GM12878 (cell line): ENCODE results near the gene ULBP2. TPM values are rescaled to one million over a fixed set of nuclear protein-coding genes. Genes with fewer than 3 reads are reported as not detected.

Experiments used
- ATAC-seq: fragments of 200-7000 bp; cut with Tn5 transposase; 3 replicates; pipeline ENCODE4 v1.9.1; 2020; ENCODE audit warnings: mild to moderate bottlenecking, moderate library complexity
- BruUV-seq: library from RNA; stranded (reverse); fragments of 400-500 nt; replicated peaks from 2 replicates; lab custom pipeline; 2021; lab: Mats Ljungman, UMichigan
- CTCF ChIA-PET: fragments of 300-600 bp; sonication (Branson Sonifier 250); formaldehyde crosslinking; extraction: SDS; loops from one replicate; lab custom pipeline; 2021; ENCODE audit warnings: inconsistent platforms; lab: Yijun Ruan, JAX
- POLR2A ChIA-PET: fragments of 350-600 bp; formaldehyde crosslinking; extraction: SDS; loops from one replicate; lab custom pipeline; 2021; ENCODE audit warnings: inconsistent platforms; lab: Charles Lee
- RAD21 ChIA-PET: fragments of 300-600 bp; sonication (Branson Sonifier 250); formaldehyde crosslinking; loops from one replicate; lab custom pipeline; 2023; ENCODE audit warnings: antibody characterized with exemption; ENCODE audit not compliant: unreplicated experiment; lab: Charles Lee
- SMC1A ChIA-PET: fragments of 300-600 bp; sonication (Branson Sonifier 250); formaldehyde crosslinking; loops from one replicate; lab custom pipeline; 2023; ENCODE audit not compliant: unreplicated experiment, uncharacterized antibody; lab: Charles Lee
- DNase-seq: peaks from one replicate; pipeline ENCODE4 v3.0.0-alpha.2; 2011; ENCODE audit warnings: low read depth, low spot score
- FAIRE-seq: peaks from 3 replicates; lab custom pipeline; 2011; peaks lifted over from hg19 to GRCh38; lab: Jason Lieb, UNC
- H2AFZ ChIP-seq: 2 replicates; pipeline ENCODE4 v1.6.0; 2011; ENCODE audit warnings: low read depth, low read length, control low read depth; ENCODE audit not compliant: control insufficient read depth
- H3K27ac ChIP-seq: 2 replicates; pipeline ENCODE4 v1.5.1; 2011; ENCODE audit warnings: control low read depth; ENCODE audit not compliant: control insufficient read depth, insufficient read depth
- H3K27me3 ChIP-seq, 2 experiments: replicated peaks in 1 of 2; 2 replicates each; pipeline versions ENCODE4 v1.6.0 to v1.6.1; 2011; ENCODE audit warnings: low read length in 1 of 2; ENCODE audit not compliant: control insufficient read depth in 2 of 2, insufficient read depth in 2 of 2
- H3K36me3 ChIP-seq, 2 experiments: 2 replicates each; pipeline ENCODE4 v1.5.1; 2011; ENCODE audit warnings: low read length in 1 of 2; ENCODE audit not compliant: control insufficient read depth in 2 of 2, insufficient read depth in 2 of 2
- H3K4me1 ChIP-seq: 2 replicates; pipeline ENCODE4 v1.6.1; 2011; ENCODE audit warnings: mild to moderate bottlenecking, low read length, moderate library complexity, mixed read lengths; ENCODE audit not compliant: control insufficient read depth, insufficient read depth
- H3K4me2 ChIP-seq: 2 replicates; pipeline ENCODE4 v1.6.0; 2011; ENCODE audit warnings: control low read depth; ENCODE audit not compliant: control insufficient read depth, insufficient read depth
- H3K4me3 ChIP-seq: fragments of 200-600 bp; sonication (generic); 2 replicates; pipeline ENCODE4 v1.5.1; 2016
- H3K79me2 ChIP-seq: 2 replicates; pipeline ENCODE4 v1.6.0; 2011; ENCODE audit warnings: low read length; ENCODE audit not compliant: control insufficient read depth, insufficient read depth
- H3K9ac ChIP-seq: 2 replicates; pipeline ENCODE4 v1.8.0; 2011; ENCODE audit warnings: low read length, control low read depth, mixed read lengths; ENCODE audit not compliant: control insufficient read depth, insufficient read depth
- H3K9me3 ChIP-seq: replicated peaks from 3 replicates; pipeline ENCODE4 v1.5.1; 2011; ENCODE audit warnings: mild to moderate bottlenecking, low read length; ENCODE audit not compliant: control insufficient read depth, insufficient read depth
- H4K20me1 ChIP-seq: 2 replicates; pipeline ENCODE4 v1.6.0; 2011; ENCODE audit not compliant: control insufficient read depth, insufficient read depth
- CBFB ChIP-seq: IDR thresholded peaks from 2 replicates; pipeline ENCODE4 v1.6.1; 2016; ENCODE audit warnings: antibody characterized with exemption, low read depth
- CREB1 ChIP-seq: IDR thresholded peaks from 2 replicates; pipeline ENCODE4 v1.6.1; 2012; ENCODE audit warnings: low read depth, mild to moderate bottlenecking, inconsistent platforms
- EP300 ChIP-seq, 2 experiments: fragments of 150-350 bp in 1 of 2; IDR thresholded peaks; 2 replicates each; pipeline ENCODE4 v1.6.1; 2011 to 2012; ENCODE audit warnings: low read depth in 2 of 2, low read length in 2 of 2, borderline replicate concordance in 1 of 2, improper control_type of control experiment in 1 of 2, inconsistent platforms in 1 of 2; ENCODE audit not compliant: control insufficient read depth in 1 of 2
- ETV6 ChIP-seq, 2 experiments: fragments of 450-650 bp in 1 of 2; IDR thresholded peaks in 1 of 2; conservative IDR thresholded peaks in 1 of 2; 2 replicates each; pipeline ENCODE4 v1.6.1; 2014; ENCODE audit warnings: antibody characterized with exemption in 1 of 2, borderline replicate concordance in 1 of 2, low read depth in 1 of 2, mild to moderate bottlenecking in 1 of 2, moderate library complexity in 1 of 2
- FOXM1 ChIP-seq: IDR thresholded peaks from 2 replicates; pipeline ENCODE4 v1.6.1; 2012; ENCODE audit warnings: low read depth, mild to moderate bottlenecking, inconsistent platforms, low read length, moderate library complexity
- IRF3 ChIP-seq: fragments of 450-650 bp; IDR thresholded peaks from 2 replicates; pipeline ENCODE4 v1.6.1; 2014; ENCODE audit warnings: mild to moderate bottlenecking
- JUNB ChIP-seq: IDR thresholded peaks from 2 replicates; pipeline ENCODE4 v1.6.1; 2016; ENCODE audit warnings: antibody characterized with exemption, mild to moderate bottlenecking
- KAT2A ChIP-seq: conservative IDR thresholded peaks from 2 replicates; pipeline ENCODE4 v1.6.1; 2011; ENCODE audit warnings: low read depth, low read length; ENCODE audit not compliant: control insufficient read depth
- MAX ChIP-seq: IDR thresholded peaks from 2 replicates; pipeline ENCODE4 v1.6.1; 2012; ENCODE audit warnings: low read depth, low read length, improper control_type of control experiment
- RELA ChIP-seq: fragments of 450-650 bp; IDR thresholded peaks from 2 replicates; pipeline ENCODE4 v1.8.0; 2014; ENCODE audit warnings: borderline replicate concordance; ENCODE audit not compliant: partially characterized antibody
- SRF ChIP-seq, 2 experiments: IDR thresholded peaks; 2 replicates each; pipeline ENCODE4 v1.6.1; 2011; ENCODE audit warnings: low read depth in 2 of 2, low read length in 2 of 2, mild to moderate bottlenecking in 1 of 2, moderate library complexity in 1 of 2
- WRNIP1 ChIP-seq: IDR thresholded peaks from 2 replicates; pipeline ENCODE4 v1.6.1; 2011; ENCODE audit warnings: low read depth, low read length, improper control_type of control experiment, borderline replicate concordance
- ZBTB4 ChIP-seq: fragments of 450-650 bp; formaldehyde crosslinking; IDR thresholded peaks from 2 replicates; pipeline ENCODE4 v1.4.0; 2022; ENCODE audit warnings: mild to moderate bottlenecking, moderate library complexity
- WGBS: methylation state at CpG from one replicate; pipeline ENCODE4 v1.1.6; 2016; ENCODE audit warnings: low lambda C conversion rate; ENCODE audit not compliant: insufficient replicate concordance, insufficient coverage; ENCODE audit errors: missing lambda C conversion rate; 5-methylcytosine and 5-hydroxymethylcytosine counted together
- in situ Hi-C: fragments of 300-500 bp; cut with MboI; formaldehyde crosslinking; loops from 9 replicates; pipeline ENCODE4 v1.14.3; 2018; ENCODE audit warnings: mixed read lengths
- intact Hi-C: fragments of 100-400 bp; cut with micrococcal nuclease; formaldehyde crosslinking; loops from one replicate; pipeline ENCODE4 v1.14.2; 2022; ENCODE audit not compliant: unreplicated experiment
- polyA plus RNA-seq, 11 experiments: library from polyadenylated mRNA; depleted of rRNA in 4 of 11; unstranded in 6 of 11; stranded (reverse) in 5 of 11; fragments of >200 nt; fragmentation: Nextera tagmentation in 4 of 11; fragmentation: Illumina TruSeq in 1 of 11; extraction: Ambion mirVana in 4 of 11; extraction: Trizol in 1 of 11; gene quantifications; 1 replicate in 1 of 11; 2 replicates in 10 of 11; pipeline versions ENCODE4 v1.2.1 to v1.2.3, GENCODE V29; 2011 to 2016; ENCODE audit warnings: inconsistent platforms in 2 of 11, missing spikeins in 2 of 11, low read depth in 1 of 11
- total RNA-seq, 4 experiments: library from RNA; depleted of rRNA in 3 of 4; stranded (reverse); fragments of >200 nt in 3 of 4; fragmentation: Illumina TruSeq in 1 of 4; extraction: Trizol in 1 of 4; gene quantifications; 2 replicates each; pipeline versions ENCODE4 v1.2.1 to v1.2.3, GENCODE V29; 2013 to 2021
- TF ChIP-seq, protein P1 (sequence below): fragments of 450-650 bp; IDR thresholded peaks from 2 replicates; pipeline ENCODE4 v1.6.1; 2016; ENCODE audit warnings: mild to moderate bottlenecking, moderate library complexity, borderline replicate concordance

Gene ULBP2
- total and polyA plus RNA-seq, 10 of the 15 experiments (the other 5 are each of a cell fraction or from before 2014, with no cell fraction given), result 0.16 to 2.5 (median 0.22) TPM; not detected in 3

- ChIA-PET RAD21 (no interaction called here), SMC1A (no interaction called here), CTCF (no interaction called here), POLR2A (no interaction called here)
- H4K20me1 ChIP-seq, result no peaks in the 10 kb centered on the region
- intact Hi-C loops, result no loop called here
- H3K79me2 ChIP-seq, result no peaks in the 10 kb centered on the region
- no TSS peak for BruUV-seq
- no peak for DNase-seq
- no peak overlapping the region for H3K27ac ChIP-seq
- H3K4me1 ChIP-seq, result peaks cover 7% of the 10 kb centered on the region
- H3K27me3 ChIP-seq, result peaks cover 18 to 21% of the 10 kb centered on the region in 2 experiments
- no peak for FAIRE-seq
- in situ Hi-C loops, result no loop called here
- no peak overlapping the region for H3K9ac ChIP-seq
- H3K36me3 ChIP-seq, result no peaks in the 10 kb centered on the region
- H2AFZ ChIP-seq, result no peak overlapping the region
- H3K4me2 ChIP-seq, result no peak overlapping the region
- no peak overlapping the region for H3K4me3 ChIP-seq
- H3K9me3 ChIP-seq, result peaks cover 17% of the 10 kb centered on the region; the same call in 2 of the 3 replicates
- no peak for ATAC-seq
- WGBS, result 47% methylated on average over 7 of the region's 7 CpGs
- TF ChIP-seq SRF (IDR thresholded peaks at IDR 0.05; ENCODE audit: low read depth in 2 of 2, low read length in 2 of 2) (no peak), ETV6 (conservative IDR thresholded peaks at IDR 0.05 in 1 of 2, IDR thresholded peaks at IDR 0.05 in 1 of 2; ENCODE audit: borderline replicate concordance in 1 of 2, low read depth in 1 of 2) (no peak), MAX (no peak), ZBTB4 (CRISPR knock-in tag) (no peak), EP300 (IDR thresholded peaks at IDR 0.05; ENCODE audit: borderline replicate concordance in 1 of 2, control insufficient read depth in 1 of 2, low read depth in 2 of 2, low read length in 2 of 2) (no peak), WRNIP1 (no peak), RELA (no peak), CBFB (no peak), CREB1 (no peak), JUNB (no peak), IRF3 (no peak), KAT2A (no peak), FOXM1 (no peak)
- TF ChIP-seq, protein P1, sequence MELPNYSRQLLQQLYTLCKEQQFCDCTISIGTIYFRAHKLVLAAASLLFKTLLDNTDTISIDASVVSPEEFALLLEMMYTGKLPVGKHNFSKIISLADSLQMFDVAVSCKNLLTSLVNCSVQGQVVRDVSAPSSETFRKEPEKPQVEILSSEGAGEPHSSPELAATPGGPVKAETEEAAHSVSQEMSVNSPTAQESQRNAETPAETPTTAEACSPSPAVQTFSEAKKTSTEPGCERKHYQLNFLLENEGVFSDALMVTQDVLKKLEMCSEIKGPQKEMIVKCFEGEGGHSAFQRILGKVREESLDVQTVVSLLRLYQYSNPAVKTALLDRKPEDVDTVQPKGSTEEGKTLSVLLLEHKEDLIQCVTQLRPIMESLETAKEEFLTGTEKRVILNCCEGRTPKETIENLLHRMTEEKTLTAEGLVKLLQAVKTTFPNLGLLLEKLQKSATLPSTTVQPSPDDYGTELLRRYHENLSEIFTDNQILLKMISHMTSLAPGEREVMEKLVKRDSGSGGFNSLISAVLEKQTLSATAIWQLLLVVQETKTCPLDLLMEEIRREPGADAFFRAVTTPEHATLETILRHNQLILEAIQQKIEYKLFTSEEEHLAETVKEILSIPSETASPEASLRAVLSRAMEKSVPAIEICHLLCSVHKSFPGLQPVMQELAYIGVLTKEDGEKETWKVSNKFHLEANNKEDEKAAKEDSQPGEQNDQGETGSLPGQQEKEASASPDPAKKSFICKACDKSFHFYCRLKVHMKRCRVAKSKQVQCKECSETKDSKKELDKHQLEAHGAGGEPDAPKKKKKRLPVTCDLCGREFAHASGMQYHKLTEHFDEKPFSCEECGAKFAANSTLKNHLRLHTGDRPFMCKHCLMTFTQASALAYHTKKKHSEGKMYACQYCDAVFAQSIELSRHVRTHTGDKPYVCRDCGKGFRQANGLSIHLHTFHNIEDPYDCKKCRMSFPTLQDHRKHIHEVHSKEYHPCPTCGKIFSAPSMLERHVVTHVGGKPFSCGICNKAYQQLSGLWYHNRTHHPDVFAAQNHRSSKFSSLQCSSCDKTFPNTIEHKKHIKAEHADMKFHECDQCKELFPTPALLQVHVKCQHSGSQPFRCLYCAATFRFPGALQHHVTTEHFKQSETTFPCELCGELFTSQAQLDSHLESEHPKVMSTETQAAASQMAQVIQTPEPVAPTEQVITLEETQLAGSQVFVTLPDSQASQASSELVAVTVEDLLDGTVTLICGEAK, result no peak
These were observed 20.8 kb downstream of the ULBP2 start for GRCh38 chr6:149962461-149963211.
